ENCODE measurements around the gene MED13.

Gene MED13

DNA sequence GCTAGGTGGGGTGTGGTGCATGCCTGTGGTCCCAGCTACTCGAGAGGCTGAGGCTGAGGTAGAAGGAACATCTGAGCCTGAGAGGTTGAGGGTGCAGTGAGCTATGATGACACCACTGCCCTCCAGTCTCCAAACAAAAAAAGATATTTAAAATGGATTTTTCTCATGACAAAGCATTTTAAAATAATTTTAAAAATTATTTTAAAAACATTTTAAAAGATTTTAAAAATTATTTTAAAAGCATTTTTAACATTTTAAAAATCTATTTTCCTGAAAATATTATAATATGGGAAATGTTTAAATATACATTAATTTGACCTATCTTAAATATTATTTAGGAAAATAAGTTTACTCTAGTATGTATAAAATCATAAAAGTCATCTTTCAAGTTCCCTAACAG is 26.8 kb downstream of the MED13 start:
- peaks cover 5% of the 10 kb centered on the region; the same call in 1 of the 2 replicates for H3K36me3 ChIP-seq (ENCODE audit: insufficient read depth)
- TF ChIP-seq, protein P1, sequence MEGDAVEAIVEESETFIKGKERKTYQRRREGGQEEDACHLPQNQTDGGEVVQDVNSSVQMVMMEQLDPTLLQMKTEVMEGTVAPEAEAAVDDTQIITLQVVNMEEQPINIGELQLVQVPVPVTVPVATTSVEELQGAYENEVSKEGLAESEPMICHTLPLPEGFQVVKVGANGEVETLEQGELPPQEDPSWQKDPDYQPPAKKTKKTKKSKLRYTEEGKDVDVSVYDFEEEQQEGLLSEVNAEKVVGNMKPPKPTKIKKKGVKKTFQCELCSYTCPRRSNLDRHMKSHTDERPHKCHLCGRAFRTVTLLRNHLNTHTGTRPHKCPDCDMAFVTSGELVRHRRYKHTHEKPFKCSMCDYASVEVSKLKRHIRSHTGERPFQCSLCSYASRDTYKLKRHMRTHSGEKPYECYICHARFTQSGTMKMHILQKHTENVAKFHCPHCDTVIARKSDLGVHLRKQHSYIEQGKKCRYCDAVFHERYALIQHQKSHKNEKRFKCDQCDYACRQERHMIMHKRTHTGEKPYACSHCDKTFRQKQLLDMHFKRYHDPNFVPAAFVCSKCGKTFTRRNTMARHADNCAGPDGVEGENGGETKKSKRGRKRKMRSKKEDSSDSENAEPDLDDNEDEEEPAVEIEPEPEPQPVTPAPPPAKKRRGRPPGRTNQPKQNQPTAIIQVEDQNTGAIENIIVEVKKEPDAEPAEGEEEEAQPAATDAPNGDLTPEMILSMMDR (conservative IDR thresholded peaks at IDR 0.05; ENCODE audit: low read depth, low read length) = no peak

DNA sequence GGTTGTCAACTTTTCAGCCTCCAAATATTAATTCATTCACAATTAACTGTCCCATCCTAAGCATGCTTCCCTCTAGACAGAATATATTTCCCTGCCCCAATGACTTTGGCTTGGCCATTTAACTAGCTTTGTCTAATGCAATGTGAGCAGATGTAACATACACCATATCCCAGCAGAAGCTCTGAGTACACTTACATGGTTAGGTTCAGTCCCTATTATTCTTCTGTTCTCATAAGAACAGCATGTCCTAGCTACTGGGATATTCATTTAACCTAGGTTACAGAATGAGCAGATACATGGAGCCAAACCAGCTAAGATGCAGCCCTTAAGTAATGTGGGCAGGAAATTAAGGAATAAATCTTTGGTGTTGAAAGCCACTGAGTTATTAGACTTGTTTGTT is 31.8 kb downstream of the MED13 start:
- H3K36me3 ChIP-seq (ENCODE audit: insufficient read depth) = peaks cover 23% of the 10 kb centered on the region; the same call in 1 of the 2 replicates
- no peaks in the 10 kb centered on the region for H3K4me1 ChIP-seq (ENCODE audit: low read depth, poor library complexity, severe bottlenecking)

More for the DNA sequence above, 26.8 kb downstream of the MED13 start:
- H3K79me2 ChIP-seq (ENCODE audit: insufficient read depth, low read depth) = peaks cover 90% of the 10 kb centered on the region
- H3K9ac ChIP-seq = no peak overlapping the region
- peaks cover 5% of the 10 kb centered on the region for H3K4me1 ChIP-seq (ENCODE audit: low read depth, poor library complexity, severe bottlenecking)
- no peak overlapping the region for H3K4me2 ChIP-seq
- H3K4me3 ChIP-seq (IDR thresholded peaks at IDR 0.05; ENCODE audit: insufficient read depth, low read depth, low read length) = no peak overlapping the region
- no peak overlapping the region for H3K27ac ChIP-seq
- H2AFZ ChIP-seq (ENCODE audit: low read depth) = no peak overlapping the region
- peaks cover 13% of the 10 kb centered on the region for H4K20me1 ChIP-seq (ENCODE audit: insufficient read depth)
- H3K27me3 ChIP-seq (ENCODE audit: insufficient read depth, low read depth) = no peaks in the 10 kb centered on the region

DNA sequence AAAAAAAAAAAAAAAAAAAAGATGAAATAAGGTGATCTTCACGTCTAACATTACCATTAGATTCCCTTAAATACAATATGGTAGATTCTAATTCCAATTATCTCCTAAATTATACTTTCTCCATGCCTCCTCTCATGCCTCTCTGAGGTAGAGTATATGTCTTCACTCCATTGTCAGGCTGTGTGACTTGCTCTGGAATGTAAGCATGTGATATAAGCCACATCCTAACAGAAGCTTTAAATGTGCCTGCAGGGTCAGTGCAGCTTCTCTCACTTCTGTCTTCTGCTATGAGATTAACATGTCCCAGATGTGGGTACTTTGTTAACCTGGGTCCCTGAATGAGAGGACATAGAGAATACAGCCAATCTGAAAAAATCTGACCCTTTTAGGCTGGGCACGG is 32.6 kb downstream of the MED13 start:
- H3K4me2 ChIP-seq = no peak overlapping the region
- peaks cover 23% of the 10 kb centered on the region; the same call in 1 of the 2 replicates for H3K36me3 ChIP-seq (ENCODE audit: insufficient read depth)
- peaks cover 75% of the 10 kb centered on the region; the same call in 1 of the 2 replicates for H3K79me2 ChIP-seq (ENCODE audit: insufficient read depth, low read depth)
- H3K4me3 ChIP-seq (IDR thresholded peaks at IDR 0.05; ENCODE audit: insufficient read depth, low read depth, low read length) = no peak overlapping the region
- H3K9ac ChIP-seq = no peak overlapping the region
- TF ChIP-seq, protein P1 (conservative IDR thresholded peaks at IDR 0.05; ENCODE audit: low read depth, low read length) = no peak
- H4K20me1 ChIP-seq (ENCODE audit: insufficient read depth) = peaks cover 5% of the 10 kb centered on the region
- H3K4me1 ChIP-seq (ENCODE audit: low read depth, poor library complexity, severe bottlenecking) = no peaks in the 10 kb centered on the region
- no peaks in the 10 kb centered on the region for H3K27me3 ChIP-seq (ENCODE audit: insufficient read depth, low read depth)
- H2AFZ ChIP-seq (ENCODE audit: low read depth) = no peak overlapping the region
- no peak overlapping the region for H3K27ac ChIP-seq

More for the DNA sequence above, 31.8 kb downstream of the MED13 start:
- Histone ChIP-seq H3K79me2 (ENCODE audit: insufficient read depth, low read depth) (peaks cover 73% of the 10 kb centered on the region; the same call in 1 of the 2 replicates), H3K27me3 (ENCODE audit: insufficient read depth, low read depth) (no peaks in the 10 kb centered on the region), H3K9ac (no peak overlapping the region), H2AFZ (ENCODE audit: low read depth) (no peak overlapping the region), H4K20me1 (ENCODE audit: insufficient read depth) (peaks cover 5% of the 10 kb centered on the region), H3K27ac (no peak overlapping the region), H3K4me3 (IDR thresholded peaks at IDR 0.05; ENCODE audit: insufficient read depth, low read depth, low read length) (no peak overlapping the region), H3K4me2 (no peak overlapping the region)
- TF ChIP-seq, protein P1 (conservative IDR thresholded peaks at IDR 0.05; ENCODE audit: low read depth, low read length) = no peak

DNA sequence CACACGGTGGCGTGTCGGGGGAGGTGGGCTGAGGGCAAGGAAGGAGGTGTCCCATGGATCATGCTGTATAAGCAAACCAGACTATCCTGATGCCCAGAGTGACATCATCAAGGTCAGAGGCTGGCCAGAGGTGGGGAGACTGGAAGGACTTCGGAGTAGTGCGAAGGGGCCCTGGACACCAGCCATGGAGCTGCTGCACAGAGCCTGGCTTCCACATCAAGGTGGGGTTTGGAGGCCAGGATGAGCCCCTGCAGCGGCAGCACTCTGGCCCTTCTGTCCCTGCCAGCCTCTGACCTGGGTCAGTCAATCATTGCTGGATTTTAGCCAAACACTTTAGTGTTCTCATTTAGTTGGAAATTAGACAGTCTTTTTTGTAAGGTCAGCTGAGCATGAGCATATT is 34.8 kb downstream of the MED13 start:
- peaks cover 3% of the 10 kb centered on the region for H4K20me1 ChIP-seq (ENCODE audit: insufficient read depth)
- no peak overlapping the region for H2AFZ ChIP-seq (ENCODE audit: low read depth)
- no peak overlapping the region for H3K27ac ChIP-seq
- H3K9ac ChIP-seq = no peak overlapping the region
- peaks cover 23% of the 10 kb centered on the region; the same call in 1 of the 2 replicates for H3K36me3 ChIP-seq (ENCODE audit: insufficient read depth)
- H3K27me3 ChIP-seq (ENCODE audit: insufficient read depth, low read depth) = no peaks in the 10 kb centered on the region
- H3K79me2 ChIP-seq (ENCODE audit: insufficient read depth, low read depth) = peaks cover 73% of the 10 kb centered on the region; the same call in 1 of the 2 replicates
- no peak overlapping the region for H3K4me2 ChIP-seq
- no peak overlapping the region for H3K4me3 ChIP-seq (IDR thresholded peaks at IDR 0.05; ENCODE audit: insufficient read depth, low read depth, low read length)
- TF ChIP-seq, protein P1 (conservative IDR thresholded peaks at IDR 0.05; ENCODE audit: low read depth, low read length) = no peak
- H3K4me1 ChIP-seq (ENCODE audit: low read depth, poor library complexity, severe bottlenecking) = no peaks in the 10 kb centered on the region

Data from KMS-11 (cell line).